A673 (cell line): ENCODE results near the gene SUSD2. TPM values are rescaled to one million over a fixed set of nuclear protein-coding genes. Genes with fewer than 3 reads are reported as not detected.

ENCODE experiments used
- BruUV-seq: library from RNA; stranded (reverse); fragments of 400-500 nt; replicated peaks from 2 replicates; lab custom pipeline; 2021; lab: Mats Ljungman, UMichigan
- CTCF ChIA-PET: fragments of 300-600 bp; sonication (Branson Sonifier 250); formaldehyde crosslinking; loops from one replicate; lab custom pipeline; 2022; ENCODE audit warnings: antibody characterized with exemption; lab: Charles Lee
- POLR2A ChIA-PET: fragments of 300-600 bp; sonication (Branson Sonifier 250); formaldehyde crosslinking; loops from one replicate; lab custom pipeline; 2022; ENCODE audit warnings: antibody characterized with exemption; ENCODE audit not compliant: low non-redundant PET; lab: Charles Lee
- DNase-seq: peaks from one replicate; pipeline ENCODE4 v3.0.0-alpha.2; 2015; ENCODE audit warnings: low spot score
- H3K27ac ChIP-seq: fragments of 200-600 bp; sonication (generic); 2 replicates; pipeline ENCODE4 v1.5.1; 2016; ENCODE audit warnings: mixed run types, low read depth, mild to moderate bottlenecking, mixed read lengths, antibody characterized with exemption, low read length; ENCODE audit not compliant: poor library complexity, severe bottlenecking
- H3K27me3 ChIP-seq: fragments of 200-600 bp; sonication (generic); replicated peaks from 2 replicates; pipeline ENCODE4 v1.6.1; 2017; ENCODE audit warnings: mixed run types, low read depth, mild to moderate bottlenecking, mixed read lengths, antibody characterized with exemption, low read length; ENCODE audit not compliant: insufficient read depth, poor library complexity
- H3K36me3 ChIP-seq: fragments of 200-600 bp; sonication (generic); 2 replicates; pipeline ENCODE4 v1.6.1; 2016; ENCODE audit warnings: mixed run types, mild to moderate bottlenecking, mixed read lengths, antibody characterized with exemption, low read length; ENCODE audit not compliant: insufficient read depth, poor library complexity, severe bottlenecking
- H3K4me1 ChIP-seq: fragments of 200-600 bp; sonication (generic); 2 replicates; pipeline ENCODE4 v1.6.1; 2017; ENCODE audit warnings: mixed run types, mild to moderate bottlenecking, mixed read lengths, antibody characterized with exemption, low read length; ENCODE audit not compliant: insufficient read depth, poor library complexity, severe bottlenecking
- H3K4me3 ChIP-seq: fragments of 200-600 bp; sonication (generic); 2 replicates; pipeline ENCODE4 v1.5.1; 2016; ENCODE audit warnings: low read depth, mixed run types, mild to moderate bottlenecking, mixed read lengths, low read length; ENCODE audit not compliant: poor library complexity, severe bottlenecking
- H3K9me3 ChIP-seq: fragments of 200-600 bp; sonication (generic); 2 replicates; pipeline ENCODE4 v1.6.1; 2016; ENCODE audit warnings: mixed run types, low read depth, mild to moderate bottlenecking, mixed read lengths, antibody characterized with exemption, low read length; ENCODE audit not compliant: poor library complexity, severe bottlenecking
- CTCF ChIP-seq: fragments of 300-800, 200-600 bp; sonication (generic); conservative IDR thresholded peaks from 2 replicates; pipeline ENCODE4 v1.5.1; 2017; ENCODE audit warnings: low read depth, mild to moderate bottlenecking, antibody characterized with exemption, low read length, moderate library complexity, mixed read lengths
- EZH2 ChIP-seq: fragments of 200-600 bp; sonication (generic); IDR thresholded peaks from 2 replicates; pipeline ENCODE4 v1.6.1; 2017; ENCODE audit warnings: borderline replicate concordance, low read depth, mild to moderate bottlenecking, mixed read lengths, antibody characterized with exemption, low read length; ENCODE audit not compliant: poor library complexity, severe bottlenecking
- intact Hi-C: fragments of 100-400 bp; cut with micrococcal nuclease; formaldehyde crosslinking; loops from one replicate; pipeline ENCODE4 v1.10.0; 2022; ENCODE audit not compliant: unreplicated experiment
- total RNA-seq: library from RNA; stranded (reverse); gene quantifications from 2 replicates; pipeline ENCODE4 v1.2.3, GENCODE V29; 2021

The SUSD2 gene
- total RNA-seq, 1 experiment from 2014 or later = 1.3 TPM

DNA sequence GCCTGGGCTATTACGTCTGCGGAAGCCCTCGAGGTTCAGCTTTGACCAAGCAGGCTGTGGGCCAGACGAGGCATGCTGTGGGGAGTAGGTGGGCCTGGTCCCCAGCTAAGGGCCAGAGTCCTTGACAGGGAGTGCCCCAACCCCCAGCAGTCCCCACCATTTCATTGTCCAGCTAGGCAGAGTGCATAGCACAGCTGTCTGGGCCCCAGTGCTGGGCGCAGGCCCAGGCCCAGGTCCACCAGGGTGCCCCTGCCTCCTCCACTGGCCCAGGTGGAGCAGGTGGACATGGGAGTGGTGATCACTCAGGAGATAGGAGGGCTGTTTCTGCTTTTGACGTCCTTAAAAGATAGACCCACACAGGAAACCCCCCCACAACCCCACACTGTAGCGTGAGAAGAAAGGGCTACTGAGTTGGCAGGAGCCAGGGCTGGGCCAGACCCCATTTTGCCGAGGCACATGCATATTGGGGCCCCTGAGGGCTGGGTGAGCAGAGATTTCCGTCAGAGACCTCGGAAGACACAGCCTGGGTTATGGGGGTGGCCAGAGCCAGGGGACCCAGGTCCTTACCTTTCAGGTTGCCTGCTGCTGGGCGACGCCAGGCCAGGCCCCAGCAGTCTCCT is 11.7 kb upstream of the SUSD2 start:
- H3K4me3 ChIP-seq = no peak overlapping the region
- peaks cover 10% of the 10 kb centered on the region for H3K36me3 ChIP-seq
- intact Hi-C loops = loop anchor here (10.0 kb wide), 1 partner anchor 215 kb away; no protein-coding TSS in a partner anchor
- POLR2A ChIA-PET = no interaction called here
- no peaks in the 10 kb centered on the region for H3K9me3 ChIP-seq
- no TSS peak for BruUV-seq
- H3K27ac ChIP-seq = no peak overlapping the region
- no peaks in the 10 kb centered on the region for H3K27me3 ChIP-seq
- CTCF ChIA-PET = interaction anchor here (1.3 kb wide), 1 partner anchor 12 kb away, joined by 4 read pairs; no protein-coding TSS in a partner anchor
- TF ChIP-seq CTCF (no peak), EZH2 (no peak)
- no peak for DNase-seq
- no peaks in the 10 kb centered on the region for H3K4me1 ChIP-seq

DNA sequence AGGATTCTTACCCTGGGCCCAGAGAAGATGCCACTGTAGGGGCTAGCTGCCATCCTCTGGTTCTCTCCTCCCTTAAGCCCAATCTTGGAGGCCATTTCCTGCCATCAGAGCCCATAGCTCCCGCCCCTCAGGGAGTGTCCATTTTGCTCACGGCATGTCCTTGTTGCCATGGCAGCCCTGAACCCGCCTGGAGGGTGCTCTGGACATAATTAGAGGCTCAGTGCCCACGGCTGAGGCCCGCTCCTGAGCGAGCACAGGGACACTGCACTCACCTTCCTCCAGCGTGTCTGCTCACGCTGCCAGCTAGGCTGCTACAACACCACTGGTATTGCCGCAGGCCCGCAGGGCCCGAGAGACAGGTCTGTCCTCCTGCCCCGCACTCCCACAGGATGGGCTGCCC is 11.1 kb upstream of the SUSD2 start:
- H3K4me1 ChIP-seq = no peaks in the 10 kb centered on the region
- H3K36me3 ChIP-seq = peaks cover 10% of the 10 kb centered on the region
- DNase-seq = no peak
- POLR2A ChIA-PET = no interaction called here
- no peaks in the 10 kb centered on the region for H3K27me3 ChIP-seq
- no peak overlapping the region for H3K4me3 ChIP-seq
- TF ChIP-seq EZH2 (no peak), CTCF (no peak)
- H3K27ac ChIP-seq = no peak overlapping the region
- no TSS peak for BruUV-seq
- CTCF ChIA-PET = interaction anchor here (1.3 kb wide), 1 partner anchor 13 kb away, joined by 4 read pairs; no protein-coding TSS in a partner anchor
- intact Hi-C loops = loop anchor here (10.0 kb wide), 1 partner anchor 215 kb away; no protein-coding TSS in a partner anchor
- H3K9me3 ChIP-seq = no peaks in the 10 kb centered on the region

GRCh38 chr22:24170632-24171031 is 10.7 kb upstream of the SUSD2 start:
- H3K27ac ChIP-seq = no peak overlapping the region
- H3K36me3 ChIP-seq = peaks cover 9% of the 10 kb centered on the region
- H3K4me1 ChIP-seq = no peaks in the 10 kb centered on the region
- ChIA-PET CTCF (interaction anchor here (1.3 kb wide), 1 partner anchor 13 kb away, joined by 4 read pairs; no protein-coding TSS in a partner anchor), POLR2A (no interaction called here)
- BruUV-seq = no TSS peak
- H3K4me3 ChIP-seq = no peak overlapping the region
- no peaks in the 10 kb centered on the region for H3K27me3 ChIP-seq
- TF ChIP-seq EZH2 (no peak), CTCF (no peak)
- intact Hi-C loops = loop anchor here (10.0 kb wide), 1 partner anchor 216 kb away; no protein-coding TSS in a partner anchor
- H3K9me3 ChIP-seq = no peaks in the 10 kb centered on the region
- no peak for DNase-seq
